K562 (cell line): ENCODE results near the gene TENT4B. TPM values are rescaled to one million over a fixed set of nuclear protein-coding genes. Genes with fewer than 3 reads are reported as not detected.

Experiments
- ATAC-seq: fragments of 200-7000 bp; cut with Tn5 transposase; 3 replicates; pipeline ENCODE4 v1.9.1; 2020; ENCODE audit warnings: moderate library complexity
- BruUV-seq: library from RNA; stranded (reverse); fragments of 400-500 nt; replicated peaks from 2 replicates; lab custom pipeline; 2021; lab: Mats Ljungman, UMichigan
- CTCF ChIA-PET: fragments of 300-600 bp; formaldehyde crosslinking; extraction: SDS; loops from one replicate; lab custom pipeline; 2021; ENCODE audit warnings: low intra/inter-chr PET ratio; lab: Yijun Ruan, JAX
- POLR2A ChIA-PET: fragments of 300-600, 350-650 bp; sonication (Branson Sonifier 250); formaldehyde crosslinking; extraction: SDS; loops from one replicate; lab custom pipeline; 2021; ENCODE audit warnings: antibody characterized with exemption, inconsistent platforms; lab: Yijun Ruan, JAX
- DNase-seq, 4 experiments: peaks; one replicate each; pipeline versions ENCODE4 v3.0.0 to v3.0.0-alpha.2; 2011 to 2018; ENCODE audit warnings: low spot score in 3 of 4, mixed read lengths in 3 of 4; ENCODE audit errors: extremely low read depth in 1 of 4
- FAIRE-seq: peaks from 2 replicates; lab custom pipeline; 2011; peaks lifted over from hg19 to GRCh38; lab: Jason Lieb, UNC
- H2AFZ ChIP-seq: 2 replicates; pipeline ENCODE4 v1.6.0; 2011; ENCODE audit warnings: low read depth, low read length, control low read depth, inconsistent platforms
- H3K27ac ChIP-seq: fragments of 200-600 bp; 3 replicates; pipeline ENCODE4 v1.8.0; 2011; ENCODE audit warnings: low read depth, mild to moderate bottlenecking, control low read depth, inconsistent platforms, low read length, moderate library complexity, mixed read lengths; ENCODE audit errors: extremely low read depth
- H3K27me3 ChIP-seq, 2 experiments: fragments of 300-600 bp in 1 of 2; 2 replicates in 1 of 2; 3 replicates in 1 of 2; pipeline versions ENCODE4 v1.6.0 to v1.8.0; 2011; ENCODE audit warnings: inconsistent platforms in 2 of 2, low read length in 2 of 2, mild to moderate bottlenecking in 1 of 2, mixed read lengths in 1 of 2, moderate library complexity in 1 of 2; ENCODE audit not compliant: control insufficient read depth in 2 of 2, insufficient read depth in 2 of 2
- H3K36me3 ChIP-seq: fragments of 300-600 bp; 3 replicates; pipeline ENCODE4 v1.8.0; 2011; ENCODE audit warnings: mild to moderate bottlenecking, low read length, inconsistent platforms; ENCODE audit not compliant: control insufficient read depth, insufficient read depth
- H3K4me1 ChIP-seq, 2 experiments: fragments of 200-600 bp in 1 of 2; replicated peaks in 1 of 2; 2 replicates in 1 of 2; 3 replicates in 1 of 2; pipeline versions ENCODE4 v1.5.1 to v1.8.0; 2011; ENCODE audit warnings: inconsistent platforms in 2 of 2, low read length in 2 of 2, mild to moderate bottlenecking in 1 of 2, mixed read lengths in 1 of 2, moderate library complexity in 1 of 2; ENCODE audit not compliant: control insufficient read depth in 2 of 2, insufficient read depth in 2 of 2
- H3K4me2 ChIP-seq: 2 replicates; pipeline ENCODE4 v1.6.1; 2011; ENCODE audit warnings: low read length, control low read depth, inconsistent platforms, mixed read lengths; ENCODE audit not compliant: insufficient read depth
- H3K4me3 ChIP-seq: fragments of 200-600 bp; sonication (generic), shearing (Covaris generic); 2 replicates; pipeline ENCODE4 v1.5.1; 2016; ENCODE audit warnings: control low read depth, inconsistent platforms
- H3K79me2 ChIP-seq: fragments of 200-600 bp; 3 replicates; pipeline ENCODE4 v1.8.0; 2011; ENCODE audit warnings: low read length, inconsistent platforms; ENCODE audit not compliant: control insufficient read depth, insufficient read depth
- H3K9ac ChIP-seq, 2 experiments: 2 replicates each; pipeline versions ENCODE4 v1.6.0 to v1.6.1; 2011; ENCODE audit warnings: low read depth in 2 of 2, low read length in 2 of 2, control low read depth in 1 of 2, inconsistent platforms in 1 of 2, mild to moderate bottlenecking in 1 of 2, mixed read lengths in 1 of 2; ENCODE audit not compliant: insufficient read depth in 1 of 2
- H3K9me1 ChIP-seq: one replicate; pipeline ENCODE4 v1.6.0; 2011; ENCODE audit warnings: inconsistent platforms, mild to moderate bottlenecking, low read length, moderate library complexity; ENCODE audit not compliant: control insufficient read depth, insufficient read depth
- H3K9me3 ChIP-seq: replicated peaks from 2 replicates; pipeline ENCODE4 v1.5.1; 2011; ENCODE audit warnings: low read depth, low read length, inconsistent platforms; ENCODE audit not compliant: control insufficient read depth, insufficient read depth
- H4K20me1 ChIP-seq: replicated peaks from 2 replicates; pipeline ENCODE4 v1.6.1; 2011; ENCODE audit warnings: low read length, inconsistent platforms, mixed read lengths; ENCODE audit not compliant: control insufficient read depth, insufficient read depth
- BACH1 ChIP-seq: fragments of 200-800 bp; sonication (Bioruptor generic); IDR thresholded peaks from 2 replicates; pipeline ENCODE4 v1.6.1; 2016; ENCODE audit warnings: missing genetic modification characterization, missing compliant biosample characterization
- CC2D1A ChIP-seq: fragments of 450-650 bp; IDR thresholded peaks from 2 replicates; pipeline ENCODE4 v1.6.1; 2017; ENCODE audit warnings: mild to moderate bottlenecking
- FOXA3 ChIP-seq, 2 experiments: fragments of 450-650 bp in 1 of 2; sonication (generic) in 1 of 2; formaldehyde crosslinking; IDR thresholded peaks in 1 of 2; conservative IDR thresholded peaks in 1 of 2; 2 replicates each; pipeline versions ENCODE4 v1.4.0 to v1.8.0; 2020 to 2022; ENCODE audit warnings: mild to moderate bottlenecking in 2 of 2, missing genetic modification reagents in 1 of 2
- FOXK2 ChIP-seq, 2 experiments: fragments of 450-650 bp; IDR thresholded peaks in 1 of 2; conservative IDR thresholded peaks in 1 of 2; 2 replicates each; pipeline ENCODE4 v1.6.1; 2016; ENCODE audit warnings: low read depth in 2 of 2, mild to moderate bottlenecking in 1 of 2
- PML ChIP-seq: IDR thresholded peaks from 2 replicates; pipeline ENCODE4 v1.6.1; 2012; ENCODE audit warnings: low read length, inconsistent platforms
- POLR2AphosphoS5 ChIP-seq: IDR thresholded peaks from 2 replicates; pipeline ENCODE4 v1.6.1; 2011; ENCODE audit warnings: mild to moderate bottlenecking, low read depth, low read length, moderate library complexity; ENCODE audit not compliant: control insufficient read depth, insufficient read depth
- ZNF263 ChIP-seq: sonication (generic); formaldehyde crosslinking; IDR thresholded peaks from 2 replicates; pipeline ENCODE4 v1.8.0; 2022; ENCODE audit warnings: mild to moderate bottlenecking, missing genetic modification reagents, borderline replicate concordance
- WGBS: fragments of 100-300 bp; shearing (Covaris generic); methylation state at CpG from one replicate; pipeline ENCODE4 v1.1.6; 2016; ENCODE audit warnings: low coverage, mixed read lengths; ENCODE audit not compliant: insufficient coverage; ENCODE audit errors: missing lambda C conversion rate; 5-methylcytosine and 5-hydroxymethylcytosine counted together
- in situ Hi-C: fragments of 300-500 bp; cut with MboI; formaldehyde crosslinking; loops from 4 replicates; pipeline ENCODE4 v1.15.0; 2018; ENCODE audit warnings: inconsistent platforms, mixed read lengths
- intact Hi-C: fragments of 100-400 bp; cut with micrococcal nuclease; formaldehyde crosslinking; loops from 2 replicates; pipeline ENCODE4 v1.14.2; 2022
- polyA plus RNA-seq, 8 experiments: library from polyadenylated mRNA; depleted of rRNA in 4 of 8; stranded (reverse) in 5 of 8; unstranded in 3 of 8; fragments of >200 nt; fragmentation: Nextera tagmentation in 2 of 8; fragmentation: Illumina TruSeq in 1 of 8; extraction: Ambion mirVana in 2 of 8; extraction: Trizol in 1 of 8; gene quantifications; 2 replicates each; pipeline versions ENCODE4 v1.2.1 to v1.2.3, GENCODE V29; 2011 to 2014; ENCODE audit warnings: inconsistent platforms in 1 of 8, missing spikeins in 1 of 8
- total RNA-seq, 7 experiments: library from RNA; depleted of rRNA in 6 of 7; stranded (reverse); fragments of >200 nt in 6 of 7; fragmentation: Illumina TruSeq in 2 of 7; extraction: Trizol in 2 of 7; gene quantifications; 2 replicates each; pipeline versions ENCODE4 v1.2.1 to v1.2.3, GENCODE V29; 2011 to 2021; ENCODE audit warnings: low replicate concordance in 1 of 7
- TF ChIP-seq, protein P1 (sequence below): fragments of 450-650 bp; conservative IDR thresholded peaks from 2 replicates; pipeline ENCODE4 v1.6.1; 2016; ENCODE audit warnings: missing genetic modification characterization, low read depth, mild to moderate bottlenecking, missing compliant biosample characterization, moderate library complexity

The TENT4B gene
- total and polyA plus RNA-seq, 9 of the 15 experiments (the other 6 are each of a cell fraction or from before 2014, with no cell fraction given) = 5.2 to 8.4 (median 7.0) TPM

DNA sequence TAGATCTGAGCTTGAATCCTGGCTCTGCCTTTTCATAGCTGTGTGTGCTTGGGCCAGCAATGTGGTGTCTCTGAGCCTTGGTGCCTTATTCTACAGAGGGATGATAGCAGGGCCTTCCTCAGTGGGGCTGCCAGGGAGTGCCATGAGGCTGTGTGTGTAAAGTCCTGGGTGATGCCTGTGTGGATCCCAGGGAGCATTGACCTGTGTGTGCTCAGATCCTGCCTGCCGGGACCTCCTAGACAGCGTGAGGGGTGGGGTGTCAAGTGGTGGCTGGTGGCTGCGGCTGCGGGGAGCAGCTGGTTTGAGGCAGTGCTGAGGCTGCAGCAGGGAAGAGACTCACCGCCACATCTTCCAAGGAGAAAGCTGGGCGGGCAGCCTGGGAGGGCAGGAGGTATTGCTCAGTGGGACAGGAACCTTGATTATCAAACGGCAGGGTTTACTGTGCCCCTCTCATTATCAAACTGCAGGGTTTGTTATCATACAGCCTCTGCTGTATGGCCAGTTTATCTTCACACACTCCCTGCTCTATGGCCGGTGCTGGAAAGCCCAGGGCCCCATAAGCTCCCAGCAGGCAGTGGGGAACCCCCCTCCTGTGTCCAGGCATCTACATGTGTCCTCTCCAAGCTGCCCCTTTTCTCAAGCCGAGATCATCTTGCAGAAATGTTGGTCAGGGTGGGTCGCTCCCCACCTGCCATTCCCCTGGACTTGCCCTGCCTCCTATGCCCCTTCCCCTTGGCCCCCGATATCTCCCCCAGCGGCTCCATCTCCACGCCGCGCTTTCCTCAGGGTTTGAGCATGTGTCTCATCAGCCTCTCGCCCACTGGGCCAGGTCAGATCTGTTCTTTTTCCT is 110.2 kb downstream of the TENT4B start:
- intact Hi-C loops (no loop called here), in situ Hi-C loops (loop anchor here (25.0 kb wide), 1 partner anchor 1651 kb away; the partner anchor contains the start of gene N4BP1)
- 6% methylated on average over 12 of the region's 16 CpGs for WGBS
- Histone ChIP-seq H3K9me3 (no peaks in the 10 kb centered on the region), H4K20me1 (no peaks in the 10 kb centered on the region), H3K36me3 (no peaks in the 10 kb centered on the region), H3K9me1 (no peaks in the 10 kb centered on the region), H3K4me3 (peak overlapping the region; percentile 21; the same call in 1 of the 2 replicates), H2AFZ (peak overlapping the region; percentile 85), H3K79me2 (peaks cover 72% of the 10 kb centered on the region), H3K9ac (peak overlapping the region; percentile 80 to 85), H3K27ac (peak overlapping the region; percentile 91), H3K27me3 (no peaks in the 10 kb centered on the region), H3K4me2 (peak overlapping the region; percentile 80), H3K4me1 (peaks cover 66 to 83% of the 10 kb centered on the region in 2 experiments)
- ChIA-PET POLR2A (interaction anchor here (1.6 to 3.8 kb wide), 3 partner anchors 9 to 13 kb away, joined by 13 to 34 read pairs (median 22); no protein-coding TSS in a partner anchor), CTCF (no interaction called here)
- DNase-seq = peak; percentile 43 to 86 (median 58)
- ATAC-seq = peak; percentile 70
- no TSS peak for BruUV-seq
- FAIRE-seq = peak; percentile 94
- TF ChIP-seq POLR2AphosphoS5 = peak; percentile 88
- TF ChIP-seq, protein P1, sequence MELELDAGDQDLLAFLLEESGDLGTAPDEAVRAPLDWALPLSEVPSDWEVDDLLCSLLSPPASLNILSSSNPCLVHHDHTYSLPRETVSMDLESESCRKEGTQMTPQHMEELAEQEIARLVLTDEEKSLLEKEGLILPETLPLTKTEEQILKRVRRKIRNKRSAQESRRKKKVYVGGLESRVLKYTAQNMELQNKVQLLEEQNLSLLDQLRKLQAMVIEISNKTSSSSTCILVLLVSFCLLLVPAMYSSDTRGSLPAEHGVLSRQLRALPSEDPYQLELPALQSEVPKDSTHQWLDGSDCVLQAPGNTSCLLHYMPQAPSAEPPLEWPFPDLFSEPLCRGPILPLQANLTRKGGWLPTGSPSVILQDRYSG (tag) = no peak
- TF ChIP-seq CC2D1A = peak; percentile 73; the same call in 1 of the 2 replicates
- TF ChIP-seq PML = no peak; the same call in 1 of the 2 replicates
- no peak for TF ChIP-seq ZNF263 (CRISPR knock-in tag)
- no peak for TF ChIP-seq FOXK2 (conservative IDR thresholded peaks at IDR 0.05 in 1 of 2, IDR thresholded peaks at IDR 0.05 in 1 of 2; ENCODE audit: low read depth in 2 of 2)
- TF ChIP-seq BACH1 = no peak
- no peak for TF ChIP-seq FOXA3 (CRISPR knock-in tag; conservative IDR thresholded peaks at IDR 0.05 in 1 of 2, IDR thresholded peaks at IDR 0.05 in 1 of 2)
